ENCODE measurements around the gene RITA1. TPM values are rescaled to one million over a fixed set of nuclear protein-coding genes. Genes with fewer than 3 reads are reported as not detected.
"Not testable (repeated sequence)": the region's sequence is repeated elsewhere in the genome, so short reads cannot be mapped to it uniquely, and the experiment has no call there.

Gene RITA1, protein sequence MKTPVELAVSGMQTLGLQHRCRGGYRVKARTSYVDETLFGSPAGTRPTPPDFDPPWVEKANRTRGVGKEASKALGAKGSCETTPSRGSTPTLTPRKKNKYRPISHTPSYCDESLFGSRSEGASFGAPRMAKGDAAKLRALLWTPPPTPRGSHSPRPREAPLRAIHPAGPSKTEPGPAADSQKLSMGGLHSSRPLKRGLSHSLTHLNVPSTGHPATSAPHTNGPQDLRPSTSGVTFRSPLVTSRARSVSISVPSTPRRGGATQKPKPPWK
- 17.3 TPM for total RNA-seq (ENCODE audit: insufficient read depth, low replicate concordance)

- DNase-seq (ENCODE audit: low spot score): peak; percentile 80
These were observed at the start of gene RITA1, which contains the start of gene DDX54 for GRCh38 chr12:113185180-113186032. RITA1 (plus strand) TSS chr12:113185721; CDS start chr12:113186747, 1,026 bp downstream. DDX54 (minus strand) TSS chr12:113185478; CDS start chr12:113185451, 27 bp downstream.

DNA sequence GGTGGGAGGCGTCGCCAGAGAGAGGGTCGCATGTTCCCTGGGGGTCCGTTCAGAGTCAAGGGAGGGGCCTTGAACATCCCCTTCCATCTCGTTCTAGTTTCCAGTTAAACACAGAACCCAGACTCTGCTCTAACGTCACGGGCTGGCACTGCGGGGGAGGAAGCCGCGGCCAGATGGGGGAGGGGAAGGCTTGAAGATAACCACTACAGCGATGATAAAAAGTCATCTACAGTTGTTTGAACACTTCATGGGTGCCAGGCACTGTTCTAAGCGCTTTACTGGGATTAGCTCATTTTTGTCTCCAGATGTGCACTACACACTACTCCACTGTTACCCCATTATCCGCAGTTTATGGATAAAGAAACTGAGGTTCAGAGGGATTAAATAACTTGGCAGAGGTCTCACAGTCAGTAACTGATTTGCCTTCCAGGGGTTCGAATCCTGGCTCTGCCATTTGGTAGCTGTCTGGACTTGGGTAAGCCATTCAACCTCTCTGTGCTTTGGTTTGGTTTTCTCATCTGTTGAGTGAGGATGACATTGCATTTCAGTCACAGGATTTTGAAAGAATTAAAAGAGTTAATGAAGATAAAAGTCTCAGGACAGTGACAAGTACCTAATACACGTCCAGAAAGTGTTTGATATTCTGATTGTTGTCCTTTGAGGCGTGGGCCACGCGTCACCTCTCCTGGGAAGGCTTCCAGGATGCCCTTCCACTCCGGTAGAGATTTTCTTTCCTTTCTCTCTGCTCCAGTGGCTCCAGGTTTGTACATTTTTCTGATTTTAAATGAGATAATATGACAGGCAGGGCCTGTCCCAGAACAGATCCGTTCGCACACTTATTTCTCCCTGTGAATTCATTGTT lies 49.2 kb upstream of the RITA1 start:
- no peak for DNase-seq (ENCODE audit: low spot score)

- DNase-seq (ENCODE audit: low spot score): no peak
These were observed 48.5 kb upstream of the RITA1 start for GRCh38 chr12:113136990-113137511.

- no peak for DNase-seq (ENCODE audit: low spot score)
These were observed 47.4 kb upstream of the RITA1 start for GRCh38 chr12:113137861-113138783.

GRCh38 chr12:113138826-113139225 lies 46.7 kb upstream of the RITA1 start:
- DNase-seq (ENCODE audit: low spot score): no peak

DNA sequence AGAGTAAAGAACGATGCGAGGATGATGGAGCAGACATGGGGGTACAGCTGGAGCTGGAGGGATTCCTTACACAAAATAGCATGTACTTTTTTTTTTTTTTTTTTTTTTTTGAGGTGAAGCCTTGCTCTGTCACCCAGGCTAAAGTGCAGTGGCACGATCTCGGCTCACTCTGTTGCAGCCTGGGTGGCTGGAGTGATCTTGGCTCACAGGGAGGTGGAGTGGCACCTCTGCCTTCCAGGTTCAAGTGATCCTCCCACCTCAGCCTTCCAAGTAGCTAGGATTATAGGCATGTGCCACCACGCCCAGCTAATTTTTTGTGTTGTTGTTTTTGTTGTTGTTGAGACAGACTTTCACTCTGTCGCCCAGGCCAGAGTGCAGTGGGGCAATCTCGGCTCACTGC lies 44.8 kb upstream of the RITA1 start:
- no peak for DNase-seq (ENCODE audit: low spot score)

- not testable (repeated sequence) for DNase-seq (ENCODE audit: low spot score)
These were observed 43.8 kb upstream of the RITA1 start for GRCh38 chr12:113141716-113142115.

GRCh38 chr12:113142173-113142885 lies 43.2 kb upstream of the RITA1 start:
- DNase-seq (ENCODE audit: low spot score): peak; percentile 31

- DNase-seq (ENCODE audit: low spot score): no peak
These were observed 42.6 kb upstream of the RITA1 start for GRCh38 chr12:113142886-113143332.

- no peak for DNase-seq (ENCODE audit: low spot score)
These were observed 41.6 kb upstream of the RITA1 start for GRCh38 chr12:113143959-113144358.

DNA sequence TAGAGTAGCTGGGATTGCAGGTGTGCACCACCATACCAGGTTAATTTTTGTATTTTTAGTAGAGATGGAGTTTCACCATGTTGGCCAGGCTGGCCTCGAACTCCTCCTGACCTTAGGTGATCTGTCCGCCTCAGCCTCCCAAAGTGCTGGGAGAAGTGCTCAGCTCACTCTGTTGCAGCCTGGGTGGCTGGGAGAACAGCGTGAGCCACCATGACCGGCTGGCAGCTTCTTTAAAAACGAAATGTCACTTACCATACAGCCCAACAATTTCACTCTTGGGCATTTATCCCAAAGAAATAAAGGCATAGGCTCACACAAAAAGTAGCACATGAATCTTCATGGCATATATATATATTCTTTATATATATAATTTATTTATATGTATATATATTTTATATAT lies 40.7 kb upstream of the RITA1 start:
- DNase-seq (ENCODE audit: low spot score): no peak

DNA sequence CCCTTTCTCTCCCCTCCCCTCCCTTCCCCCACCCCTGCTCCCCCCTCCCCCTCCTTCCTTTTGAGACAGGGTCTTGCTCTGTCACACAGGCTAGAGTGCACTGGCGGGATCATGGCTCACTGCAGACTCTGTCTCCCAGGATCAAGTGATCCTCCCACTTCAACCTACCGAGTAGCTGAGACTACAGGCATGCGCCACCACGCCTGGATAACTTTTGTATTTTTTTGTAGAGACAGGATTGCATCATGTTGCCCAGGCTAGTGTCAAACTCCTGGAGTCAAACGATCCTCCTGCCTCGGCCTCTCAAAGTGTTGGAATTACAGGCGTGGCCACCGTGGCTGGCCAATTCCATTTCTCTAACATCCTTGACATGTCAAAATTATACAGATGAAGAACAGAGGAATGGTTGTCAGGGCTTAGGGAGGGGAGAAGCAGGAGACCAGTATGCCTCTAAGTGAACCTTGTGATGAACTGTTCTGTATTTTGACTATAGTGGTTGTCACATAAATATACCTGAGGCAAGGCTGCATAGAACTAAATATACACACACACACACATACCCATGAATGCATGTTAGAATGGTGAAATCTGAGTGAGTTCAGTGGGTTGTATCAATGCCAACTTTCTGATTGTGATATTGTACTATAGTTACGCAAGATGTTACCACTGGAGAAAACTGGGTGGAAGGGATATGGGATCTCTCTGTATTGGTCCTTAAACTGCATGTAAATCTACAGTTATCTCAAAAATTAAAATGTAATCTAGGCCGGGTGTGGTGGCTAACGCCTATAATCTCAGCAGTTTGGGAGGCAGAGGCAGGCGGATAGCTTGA lies 39.6 kb upstream of the RITA1 start:
- DNase-seq (ENCODE audit: low spot score): no peak

DNA sequence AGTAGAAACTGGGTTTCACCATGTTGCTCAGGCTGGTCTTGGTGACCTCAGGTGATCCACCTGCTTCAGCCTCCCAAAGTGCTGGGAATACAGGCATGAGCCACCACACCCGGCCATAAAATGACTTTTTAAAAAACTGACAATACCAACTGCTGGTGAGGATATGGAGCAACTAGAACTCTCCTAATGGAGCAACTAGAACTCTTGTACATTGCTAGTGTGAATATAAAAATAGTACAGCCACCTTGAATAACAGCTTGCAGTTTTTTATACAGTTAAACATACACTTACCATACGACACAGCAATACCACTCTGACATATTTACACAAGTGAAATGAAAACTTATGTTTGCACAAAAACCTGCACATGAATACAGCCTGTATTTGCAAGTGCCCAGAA lies 38.5 kb upstream of the RITA1 start:
- DNase-seq (ENCODE audit: low spot score): no peak

DNA sequence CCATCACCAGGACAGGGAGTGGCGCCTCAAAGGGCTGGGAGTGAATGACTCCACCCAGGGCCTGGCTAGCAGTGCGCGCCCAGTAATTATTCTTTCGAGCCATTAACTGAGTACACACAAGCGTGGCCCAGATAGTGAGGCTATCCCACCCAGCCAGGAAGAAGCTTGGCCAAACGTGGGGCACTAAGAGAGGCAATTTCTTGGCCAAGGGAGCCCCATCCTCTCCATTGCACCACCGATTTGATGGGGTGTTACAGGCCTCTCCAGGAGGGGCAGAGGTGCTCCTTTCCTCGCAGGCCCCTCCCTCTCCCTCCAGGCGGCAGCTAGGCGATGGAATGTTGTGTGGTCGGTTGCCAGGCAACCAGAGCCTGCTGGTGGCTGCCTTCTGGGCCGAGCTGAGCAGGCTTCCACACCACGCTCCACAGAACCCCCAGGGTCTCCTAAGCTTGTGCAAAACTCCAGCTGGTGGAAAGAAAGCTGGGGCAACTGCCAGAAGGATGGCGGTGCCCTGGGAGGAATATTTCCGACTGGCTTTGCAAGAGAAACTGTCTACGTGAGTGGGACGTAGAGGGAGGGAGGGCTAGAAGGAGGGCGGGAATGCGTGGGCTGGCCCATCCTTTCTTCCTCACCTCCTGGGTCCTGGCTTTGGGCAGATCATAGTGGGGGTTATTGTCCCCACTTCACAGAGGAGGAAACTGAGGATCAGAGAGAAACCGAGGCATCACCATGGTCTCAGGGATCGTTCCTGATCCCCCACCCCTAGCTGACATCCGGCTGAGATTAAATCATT lies 36.0 kb upstream of the RITA1 start, which contains the start of gene CFAP73:
CFAP73 (plus strand) TSS at position 364 of the 790 bp plus-strand sequence; CDS start at position 498, 134 bp downstream.
- peak; percentile 67 for DNase-seq (ENCODE audit: low spot score)

DNA sequence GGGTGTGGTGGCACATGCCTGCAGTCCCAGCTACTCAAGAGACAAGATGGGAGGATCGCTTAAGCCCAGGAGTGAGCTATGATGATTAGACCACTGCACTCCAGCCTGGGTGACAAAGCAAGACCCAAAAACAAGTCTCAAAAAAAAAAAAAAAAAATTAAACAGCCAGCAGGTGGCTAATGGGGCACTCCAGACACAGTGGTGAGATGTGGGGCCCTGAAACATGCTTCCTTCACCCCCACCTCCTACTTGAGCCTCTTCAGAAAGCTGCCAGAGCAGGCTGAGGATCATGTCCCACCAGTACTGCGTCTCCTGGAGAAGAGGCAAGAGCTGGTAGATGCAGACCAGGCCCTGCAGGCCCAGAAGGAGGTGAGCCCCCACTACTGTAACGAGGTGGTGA lies 33.9 kb upstream of the RITA1 start:
- no peak for DNase-seq (ENCODE audit: low spot score)

DNA sequence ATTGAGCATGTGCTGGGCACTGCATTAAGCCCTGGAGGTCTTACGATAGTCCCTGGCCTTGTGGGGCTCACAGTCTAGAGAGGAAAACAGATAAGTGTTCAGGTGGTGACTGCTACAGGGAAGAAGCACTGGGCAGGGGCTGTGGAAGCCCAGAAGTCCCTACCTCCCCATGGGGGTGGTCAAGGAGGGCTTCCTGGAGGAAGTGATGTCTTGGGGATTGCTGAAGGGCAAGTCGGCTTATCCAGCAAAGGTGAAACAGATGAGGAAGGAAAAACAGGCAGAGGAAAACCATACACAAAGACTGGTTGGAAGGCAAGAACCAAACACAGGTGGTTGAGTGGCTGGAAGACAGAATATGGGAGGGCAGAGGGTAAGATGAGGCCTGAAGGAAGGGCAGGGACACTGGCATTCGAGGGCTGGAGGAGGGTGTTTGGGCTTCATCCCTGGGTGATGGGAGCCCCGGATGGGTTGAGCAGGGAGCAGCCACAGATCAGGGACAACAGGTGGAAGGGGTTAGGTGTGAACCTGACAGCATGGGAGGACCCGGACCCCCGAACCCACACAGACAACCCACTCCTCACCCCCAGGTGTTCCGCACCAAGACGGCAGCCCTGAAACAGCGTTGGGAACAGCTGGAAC lies 33.2 kb upstream of the RITA1 start:
- DNase-seq (ENCODE audit: low spot score): no peak
